ENCODE results near the gene TAAR8. TPM values are rescaled to one million over a fixed set of nuclear protein-coding genes. Genes with fewer than 3 reads are reported as not detected.
"Not testable (repeated sequence)": the region's sequence is repeated elsewhere in the genome, so short reads cannot be mapped to it uniquely, and the experiment has no call there.

Gene TAAR8
- total and polyA plus RNA-seq, 2 donors: not detected

DNA sequence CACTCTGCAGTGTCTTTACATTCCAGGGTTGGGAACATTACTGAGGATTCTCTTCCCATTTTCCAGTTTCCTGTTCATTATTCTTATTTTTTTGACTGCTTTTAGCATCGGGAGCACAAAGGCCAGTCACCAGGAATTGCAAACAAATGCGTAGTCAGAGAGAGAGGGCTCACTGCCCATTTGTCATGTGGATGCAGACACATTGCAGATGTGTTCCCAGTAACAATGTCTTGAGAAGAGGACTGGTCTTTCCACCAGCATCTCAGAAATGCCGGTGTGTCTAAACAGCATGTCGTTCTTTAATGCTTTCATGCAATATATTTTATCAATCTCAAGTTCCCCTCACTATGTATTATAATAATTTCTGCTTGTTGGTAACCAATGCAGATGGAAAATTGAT, 16.7 kb downstream of the TAAR8 start:
- H3K36me3 ChIP-seq (ENCODE audit: insufficient read depth): no peaks in the 10 kb centered on the region

DNA sequence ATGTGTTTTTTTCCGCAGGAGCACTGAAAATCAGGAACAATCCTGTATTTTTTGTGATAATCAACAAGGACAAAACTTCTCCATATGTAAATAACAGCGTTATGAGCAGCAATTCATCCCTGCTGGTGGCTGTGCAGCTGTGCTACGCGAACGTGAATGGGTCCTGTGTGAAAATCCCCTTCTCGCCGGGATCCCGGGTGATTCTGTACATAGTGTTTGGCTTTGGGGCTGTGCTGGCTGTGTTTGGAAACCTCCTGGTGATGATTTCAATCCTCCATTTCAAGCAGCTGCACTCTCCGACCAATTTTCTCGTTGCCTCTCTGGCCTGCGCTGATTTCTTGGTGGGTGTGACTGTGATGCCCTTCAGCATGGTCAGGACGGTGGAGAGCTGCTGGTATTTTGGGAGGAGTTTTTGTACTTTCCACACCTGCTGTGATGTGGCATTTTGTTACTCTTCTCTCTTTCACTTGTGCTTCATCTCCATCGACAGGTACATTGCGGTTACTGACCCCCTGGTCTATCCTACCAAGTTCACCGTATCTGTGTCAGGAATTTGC, 17.8 kb downstream of the TAAR8 start, which contains the start of gene TAAR6:
TAAR6 (plus strand) TSS at position 102 of the 557 bp plus-strand sequence; CDS start at position 102, 0 bp downstream.
- no peak for DNase-seq (ENCODE audit: extremely low spot score)
- Histone ChIP-seq H3K4me3 (ENCODE audit: low read depth, low read length) (no peak within 1 kb of the TSS), H3K27ac (ENCODE audit: low read depth) (no peak within 1 kb of the TSS), H3K4me1 (ENCODE audit: insufficient read depth) (no peaks in the 10 kb centered on the region), H3K36me3 (ENCODE audit: insufficient read depth) (no peaks in the 10 kb centered on the region)
- WGBS: 74% methylated on average over 15 of the region's 15 CpGs

More for the DNA sequence above, 16.7 kb downstream of the TAAR8 start:
- WGBS: 43% methylated on average over 4 of the region's 4 CpGs
- H3K27ac ChIP-seq (ENCODE audit: low read depth): no peak overlapping the region
- DNase-seq (ENCODE audit: extremely low spot score): no peak
- H3K4me1 ChIP-seq (ENCODE audit: insufficient read depth): no peaks in the 10 kb centered on the region
- H3K4me3 ChIP-seq (ENCODE audit: low read depth, low read length): no peak overlapping the region

DNA sequence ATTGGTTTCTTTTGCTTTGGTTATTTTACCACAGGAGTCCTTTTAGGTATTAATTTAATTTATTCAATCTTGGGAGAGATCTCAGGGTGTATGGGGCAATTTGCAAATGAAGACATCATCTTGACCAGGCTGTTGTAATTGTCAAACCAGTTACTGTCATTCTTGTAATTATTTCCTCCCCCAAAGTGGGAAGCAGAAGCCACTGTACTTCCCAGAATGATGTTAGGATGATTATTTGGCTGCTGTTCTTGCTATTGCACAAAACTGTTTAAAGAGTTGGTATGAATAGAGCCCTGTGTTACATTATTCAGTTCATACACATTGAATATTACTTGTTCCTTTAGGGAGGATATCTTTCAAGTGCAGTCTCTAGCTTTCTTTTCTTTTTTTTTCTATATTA, 19.3 kb downstream of the TAAR8 start:
- Histone ChIP-seq H3K4me3 (ENCODE audit: low read depth, low read length) (no peak overlapping the region), H3K36me3 (ENCODE audit: insufficient read depth) (no peaks in the 10 kb centered on the region), H3K27ac (ENCODE audit: low read depth) (no peak overlapping the region), H3K4me1 (ENCODE audit: insufficient read depth) (no peaks in the 10 kb centered on the region)
- no peak for DNase-seq (ENCODE audit: extremely low spot score)

DNA sequence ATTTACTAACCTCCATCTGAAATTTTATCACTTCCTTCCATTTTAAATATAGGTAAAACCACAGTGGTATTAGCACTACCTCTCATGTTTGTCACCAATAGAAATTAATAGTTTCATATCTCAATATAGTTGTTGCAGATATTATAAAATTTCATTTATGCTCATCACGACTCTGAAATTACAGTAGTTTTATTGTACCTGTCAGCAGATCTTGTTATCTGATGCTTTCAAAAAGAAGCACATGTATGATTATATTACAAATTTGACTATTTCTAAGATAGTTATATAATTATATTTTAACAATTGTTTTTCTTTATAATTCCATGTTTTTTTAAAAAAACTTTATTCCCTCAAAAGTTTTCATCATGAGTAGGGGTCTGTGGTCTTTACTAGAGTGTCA, 32.2 kb downstream of the TAAR8 start:
- no peak overlapping the region for H3K4me3 ChIP-seq (ENCODE audit: low read depth, low read length)
- H3K4me1 ChIP-seq (ENCODE audit: insufficient read depth): no peaks in the 10 kb centered on the region
- no peaks in the 10 kb centered on the region for H3K36me3 ChIP-seq (ENCODE audit: insufficient read depth)
- H3K27ac ChIP-seq (ENCODE audit: low read depth): no peak overlapping the region
- 54% methylated on average over 1 of the region's 1 CpG for WGBS
- DNase-seq (ENCODE audit: extremely low spot score): no peak

DNA sequence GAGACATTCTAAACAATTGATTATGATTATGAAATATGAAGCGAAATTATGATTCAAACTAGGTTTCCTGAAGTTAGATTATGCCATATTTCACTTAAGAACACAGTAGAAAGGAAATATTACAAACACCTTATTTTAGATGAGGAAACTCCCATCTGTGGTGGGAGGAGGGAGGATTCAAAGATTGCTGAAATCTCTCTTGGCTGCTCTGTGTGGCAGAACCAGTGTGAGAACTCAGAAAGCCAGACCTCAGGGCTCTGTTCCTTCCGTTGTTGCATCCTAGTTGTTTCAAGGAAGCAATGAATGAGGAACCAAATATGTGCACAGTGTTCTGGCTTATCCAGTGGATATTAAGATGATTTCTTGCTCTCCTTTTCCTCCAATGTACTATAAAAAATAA, 35.0 kb downstream of the TAAR8 start:
- Histone ChIP-seq H3K4me3 (ENCODE audit: low read depth, low read length) (no peak overlapping the region), H3K36me3 (ENCODE audit: insufficient read depth) (no peaks in the 10 kb centered on the region), H3K27ac (ENCODE audit: low read depth) (no peak overlapping the region), H3K4me1 (ENCODE audit: insufficient read depth) (no peaks in the 10 kb centered on the region)
- 57% methylated on average over 2 of the region's 2 CpGs for WGBS
- no peak for DNase-seq (ENCODE audit: extremely low spot score)

DNA sequence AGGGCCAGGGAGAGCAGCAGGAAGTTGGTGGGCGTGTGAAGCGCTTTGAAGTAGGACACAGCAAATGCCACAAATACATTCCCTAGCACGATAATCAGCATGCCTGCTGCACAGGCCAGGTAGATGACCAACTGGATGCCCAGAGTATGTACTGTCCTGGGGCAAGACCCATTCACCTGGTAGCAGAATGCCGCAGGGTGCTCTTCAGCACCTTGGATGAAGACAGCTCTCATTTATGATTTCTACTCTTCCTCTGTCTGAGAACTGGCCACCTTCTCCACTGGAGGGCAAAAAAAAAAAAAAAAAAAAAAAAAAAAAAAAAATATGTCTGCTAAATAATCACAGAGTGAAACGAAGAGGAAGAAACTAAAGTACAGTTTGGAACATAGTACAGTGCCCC, 37.0 kb downstream of the TAAR8 start, which contains the start of gene TAAR5:
TAAR5 (minus strand) TSS at position 288 of the 400 bp plus-strand sequence; CDS start at position 233, 55 bp downstream.
- Histone ChIP-seq H3K27ac (ENCODE audit: low read depth) (no peak within 1 kb of the TSS), H3K4me1 (ENCODE audit: insufficient read depth) (no peaks in the 10 kb centered on the region), H3K4me3 (ENCODE audit: low read depth, low read length) (no peak within 1 kb of the TSS), H3K36me3 (ENCODE audit: insufficient read depth) (no peaks in the 10 kb centered on the region)
- no peak for DNase-seq (ENCODE audit: extremely low spot score)
- 76% methylated on average over 5 of the region's 5 CpGs for WGBS

DNA sequence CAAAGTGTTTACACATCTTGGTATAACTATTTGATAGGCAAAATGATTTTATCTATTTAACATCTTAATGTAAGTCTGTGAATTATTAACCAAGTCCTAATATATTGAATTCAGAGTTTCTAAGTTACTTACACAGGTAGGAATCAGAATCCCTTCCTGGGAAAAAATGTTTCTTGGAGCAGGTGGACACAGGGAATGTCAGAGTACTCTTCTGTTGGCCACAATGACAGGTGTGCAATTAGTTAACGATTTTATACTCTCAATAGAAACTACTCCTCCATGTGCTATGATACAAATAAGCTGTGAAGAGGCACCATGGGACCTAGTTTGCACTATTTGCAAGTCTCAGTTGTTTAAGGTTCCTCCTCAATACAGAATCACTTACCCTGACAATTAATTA, 37.9 kb downstream of the TAAR8 start:
- 85% methylated on average over 1 of the region's 1 CpG for WGBS
- H3K27ac ChIP-seq (ENCODE audit: low read depth): no peak overlapping the region
- H3K4me1 ChIP-seq (ENCODE audit: insufficient read depth): no peaks in the 10 kb centered on the region

DNA sequence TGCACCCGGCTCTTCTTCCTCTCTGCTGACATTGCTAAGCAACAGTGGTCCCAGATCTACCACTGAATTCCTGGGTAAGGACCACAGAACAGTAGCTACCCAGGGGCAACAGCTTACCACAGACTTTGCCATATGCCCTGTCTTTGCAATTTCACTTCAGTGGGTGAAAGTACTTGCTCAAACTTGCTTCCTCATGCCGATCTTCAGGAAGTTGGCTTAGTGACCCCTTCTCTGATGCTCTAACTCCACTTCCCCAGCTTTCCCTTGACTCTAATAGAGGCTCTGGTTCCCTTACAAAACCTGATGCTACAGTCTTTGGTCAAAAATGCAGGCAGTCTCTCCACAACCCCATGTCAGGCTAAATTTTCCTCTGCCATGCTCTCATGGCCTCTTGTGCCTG, 40.4 kb downstream of the TAAR8 start:
- no peak for DNase-seq (ENCODE audit: extremely low spot score)
- 60% methylated on average over 2 of the region's 2 CpGs for WGBS
- Histone ChIP-seq H3K36me3 (ENCODE audit: insufficient read depth) (no peaks in the 10 kb centered on the region), H3K4me3 (ENCODE audit: low read depth, low read length) (no peak overlapping the region), H3K4me1 (ENCODE audit: insufficient read depth) (no peaks in the 10 kb centered on the region), H3K27ac (ENCODE audit: low read depth) (no peak overlapping the region)

More for the DNA sequence above, 37.9 kb downstream of the TAAR8 start:
- DNase-seq (ENCODE audit: extremely low spot score): no peak
- Histone ChIP-seq H3K4me3 (ENCODE audit: low read depth, low read length) (no peak overlapping the region), H3K36me3 (ENCODE audit: insufficient read depth) (no peaks in the 10 kb centered on the region)

DNA sequence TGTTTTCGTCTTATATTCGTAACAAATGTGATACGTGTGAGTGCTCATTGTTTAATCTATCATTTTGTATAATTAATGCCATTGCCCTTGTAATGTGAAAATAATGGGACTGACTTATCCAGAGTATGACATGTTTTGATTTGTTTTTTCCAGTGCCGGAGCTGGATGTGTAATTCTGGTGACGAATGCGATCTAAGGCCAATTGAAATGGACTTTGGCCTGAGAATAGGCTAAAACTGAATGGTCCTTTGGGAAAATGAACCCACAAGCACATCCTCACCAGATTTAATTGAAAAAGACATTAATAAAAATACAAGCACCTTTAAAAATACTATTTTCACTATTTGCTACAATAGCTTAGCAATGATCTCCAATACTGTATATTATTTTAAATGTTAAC, 43.7 kb downstream of the TAAR8 start:
- Histone ChIP-seq H3K27ac (ENCODE audit: low read depth) (no peak overlapping the region), H3K4me3 (ENCODE audit: low read depth, low read length) (no peak overlapping the region), H3K4me1 (ENCODE audit: insufficient read depth) (no peaks in the 10 kb centered on the region), H3K36me3 (ENCODE audit: insufficient read depth) (no peaks in the 10 kb centered on the region)
- WGBS: 88% methylated on average over 6 of the region's 6 CpGs
- no peak for DNase-seq (ENCODE audit: extremely low spot score)

DNA sequence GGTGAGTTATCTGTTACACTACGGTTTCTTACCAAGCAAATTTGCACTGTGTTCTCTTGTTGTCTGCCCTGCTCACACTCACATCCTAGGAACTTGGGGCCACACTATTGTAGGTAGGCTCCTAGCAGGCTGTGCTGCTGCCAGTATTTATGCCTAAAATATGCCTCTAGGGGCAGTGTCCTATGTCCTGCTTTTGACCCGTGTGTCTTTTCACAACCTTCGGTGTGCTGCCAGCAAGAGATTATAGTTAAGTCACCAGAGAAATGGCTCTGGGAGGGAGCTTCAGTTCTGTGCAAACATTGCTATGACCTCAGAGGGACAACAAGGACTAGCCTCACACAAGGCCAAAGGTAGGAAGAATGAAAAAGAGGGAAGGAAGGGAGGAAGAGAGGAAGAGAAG, 46.0 kb downstream of the TAAR8 start:
- DNase-seq (ENCODE audit: extremely low spot score): no peak
- WGBS: 37% methylated on average over 3 of the region's 3 CpGs
- Histone ChIP-seq H3K4me1 (ENCODE audit: insufficient read depth) (no peaks in the 10 kb centered on the region), H3K4me3 (ENCODE audit: low read depth, low read length) (no peak overlapping the region), H3K27ac (ENCODE audit: low read depth) (no peak overlapping the region), H3K36me3 (ENCODE audit: insufficient read depth) (no peaks in the 10 kb centered on the region)

DNA sequence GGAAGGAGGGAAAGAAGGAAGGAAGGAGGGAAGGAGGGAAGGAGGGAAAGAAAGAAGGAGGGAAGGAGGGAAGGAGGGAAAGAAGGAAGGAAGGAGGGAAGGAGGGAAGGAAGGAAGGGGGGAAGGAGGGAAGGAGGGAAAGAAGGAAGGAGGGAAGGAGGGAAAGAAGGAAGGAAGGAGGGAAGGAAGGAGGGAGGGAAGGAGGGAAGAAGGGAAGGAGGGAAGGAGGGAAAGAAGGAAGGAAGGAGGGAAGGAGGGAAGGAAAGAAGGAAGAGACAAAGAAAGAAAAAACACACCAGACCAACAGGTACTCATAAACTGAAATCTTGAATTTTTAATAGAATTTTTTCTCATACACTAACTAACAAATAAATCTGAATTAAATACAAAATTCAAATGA, 48.4 kb downstream of the TAAR8 start:
- H3K27ac ChIP-seq (ENCODE audit: low read depth); H3K4me3 ChIP-seq (ENCODE audit: low read depth, low read length); H3K4me1 ChIP-seq (ENCODE audit: insufficient read depth); DNase-seq (ENCODE audit: extremely low spot score); H3K36me3 ChIP-seq (ENCODE audit: insufficient read depth): not testable (repeated sequence)

Small RNA genes lying within 50 kb of the gene (small RNA-seq; reads per million reads assigned to genes)
- gene TAAR7P: not detected

Other genes starting within 250 kb of the TAAR8 start
- gene MOXD1, start 151.2 kb upstream of the TAAR8 start, total RNA-seq: 123 TPM
- 22.4 TPM for gene MOXD1, start 151.2 kb upstream of the TAAR8 start, polyA plus RNA-seq
- gene STX7, start 39.6 kb upstream of the TAAR8 start, total RNA-seq: 41.1 TPM
- 39.7 TPM for gene STX7, start 39.6 kb upstream of the TAAR8 start, polyA plus RNA-seq
- gene TAAR9, start 14.4 kb upstream of the TAAR8 start, total RNA-seq: not detected
- gene TAAR9, start 14.4 kb upstream of the TAAR8 start, polyA plus RNA-seq: not detected
- not detected for gene TAAR6, start 17.6 kb downstream of the TAAR8 start, total RNA-seq
- gene TAAR6, start 17.6 kb downstream of the TAAR8 start, polyA plus RNA-seq: not detected
- not detected for gene TAAR5, start 37.1 kb downstream of the TAAR8 start, total RNA-seq
- gene TAAR5, start 37.1 kb downstream of the TAAR8 start, polyA plus RNA-seq: not detected
- not detected for gene TAAR2, start 71.6 kb downstream of the TAAR8 start, total RNA-seq
- gene TAAR2, start 71.6 kb downstream of the TAAR8 start, polyA plus RNA-seq: not detected
- not detected for gene TAAR1, start 106.5 kb downstream of the TAAR8 start, total RNA-seq
- not detected for gene TAAR1, start 106.5 kb downstream of the TAAR8 start, polyA plus RNA-seq
- gene VNN1, start 161.4 kb downstream of the TAAR8 start, total RNA-seq: 0.63 TPM
- gene VNN1, start 161.4 kb downstream of the TAAR8 start, polyA plus RNA-seq: 0.68 TPM
- 5.4 TPM for gene VNN2, start 205.2 kb downstream of the TAAR8 start, total RNA-seq
- 0.86 TPM for gene VNN2, start 205.2 kb downstream of the TAAR8 start, polyA plus RNA-seq
- 17.7 TPM for gene SLC18B1, start 246.0 kb downstream of the TAAR8 start, total RNA-seq
- gene SLC18B1, start 246.0 kb downstream of the TAAR8 start, polyA plus RNA-seq: 5.2 TPM